ENCODE results near the gene RAB3GAP1. TPM values are rescaled to one million over a fixed set of nuclear protein-coding genes. Genes with fewer than 3 reads are reported as not detected.

Gene RAB3GAP1
- total RNA-seq, 1 experiment from 2014 or later = 38.6 TPM

- CTCF ChIA-PET = interaction anchor here (0.8 kb wide), 1 partner anchor 129 kb away, joined by 5 read pairs; no protein-coding TSS in a partner anchor
- Histone ChIP-seq H3K4me3 (ENCODE audit: low read depth in 2 of 2, low read length in 2 of 2) (no peak overlapping the region), H3K27ac (ENCODE audit: low read length) (no peak overlapping the region), H3K9me3 (ENCODE audit: control insufficient read depth, insufficient read depth, low read depth, low read length) (no peaks in the 10 kb centered on the region), H3K36me3 (ENCODE audit: control insufficient read depth, insufficient read depth, low read length) (no peaks in the 10 kb centered on the region), H3K4me1 (ENCODE audit: control insufficient read depth, insufficient read depth, low read length) (no peaks in the 10 kb centered on the region), H3K27me3 (ENCODE audit: control insufficient read depth, insufficient read depth, low read length) (no peaks in the 10 kb centered on the region)
- TF ChIP-seq POLR2AphosphoS5 (IDR thresholded peaks at IDR 0.05; ENCODE audit: low read depth, low read length) = no peak
- no peak for ATAC-seq
- in situ Hi-C loops (cut with HindIII; ENCODE audit: low pct_unique_long_range_greater_than_20kb, low sequenced_read_pairs) = no loop called here
- DNase-seq (ENCODE audit: low read depth, low spot score) = no peak
- intact Hi-C loops (cut with micrococcal nuclease; ENCODE audit: unreplicated experiment) = no loop called here
- BruUV-seq (replicated peaks) = no TSS peak
- POLR2A ChIA-PET = no interaction called here
Measured at GRCh38 chr2:135183822-135184221, 131.7 kb downstream of the RAB3GAP1 start.

GRCh38 chr2:135186054-135186453, 134.0 kb downstream of the RAB3GAP1 start:
- H3K4me3 ChIP-seq (ENCODE audit: low read depth in 2 of 2, low read length in 2 of 2) = no peak overlapping the region
- H3K27ac ChIP-seq (ENCODE audit: low read length) = no peak overlapping the region
- POLR2A ChIA-PET = interaction anchor here (0.6 kb wide), 1 partner anchor 19 kb away, joined by 4 read pairs; no protein-coding TSS in a partner anchor
- intact Hi-C loops (cut with micrococcal nuclease; ENCODE audit: unreplicated experiment) (no loop called here), in situ Hi-C loops (cut with HindIII; ENCODE audit: low pct_unique_long_range_greater_than_20kb, low sequenced_read_pairs) (no loop called here)
- ATAC-seq (no peak), DNase-seq (ENCODE audit: low read depth, low spot score) (no peak)
- H3K36me3 ChIP-seq (ENCODE audit: control insufficient read depth, insufficient read depth, low read length) = no peaks in the 10 kb centered on the region
- no TSS peak for BruUV-seq (replicated peaks)
- 0 out of 2 replicates have a peak, but pooled peaks cover 3% of the 10 kb centered on the region for H3K9me3 ChIP-seq (ENCODE audit: control insufficient read depth, insufficient read depth, low read depth, low read length)
- H3K27me3 ChIP-seq (ENCODE audit: control insufficient read depth, insufficient read depth, low read length) = no peaks in the 10 kb centered on the region
- no peaks in the 10 kb centered on the region for H3K4me1 ChIP-seq (ENCODE audit: control insufficient read depth, insufficient read depth, low read length)
- no peak for TF ChIP-seq CTCF (IDR thresholded peaks at IDR 0.05)
- TF ChIP-seq TCF7L2 (IDR thresholded peaks at IDR 0.05; ENCODE audit: low read depth, low read length) = no peak
- TF ChIP-seq REST (IDR thresholded peaks at IDR 0.05; ENCODE audit: insufficient read depth in 1 of 2, low read depth in 2 of 2, low read length in 1 of 2) = no peak
- no peak for TF ChIP-seq POLR2AphosphoS5 (IDR thresholded peaks at IDR 0.05; ENCODE audit: low read depth, low read length)
- no peak for TF ChIP-seq SIN3A (IDR thresholded peaks at IDR 0.05; ENCODE audit: borderline replicate concordance, insufficient read depth, low read depth, low read length)
- CTCF ChIA-PET = no interaction called here

- CTCF ChIA-PET = no interaction called here
Measured at GRCh38 chr2:135187270-135187669, 135.2 kb downstream of the RAB3GAP1 start.

More at GRCh38 chr2:135187270-135187669, 135.2 kb downstream of the RAB3GAP1 start:
- no peak for DNase-seq (ENCODE audit: low read depth, low spot score)
- H3K27ac ChIP-seq (ENCODE audit: low read length) = no peak overlapping the region
- in situ Hi-C loops (cut with HindIII; ENCODE audit: low pct_unique_long_range_greater_than_20kb, low sequenced_read_pairs) = no loop called here
- 0 out of 2 replicates have a peak, but pooled peaks cover 3% of the 10 kb centered on the region for H3K9me3 ChIP-seq (ENCODE audit: control insufficient read depth, insufficient read depth, low read depth, low read length)
- TF ChIP-seq TCF7L2 (IDR thresholded peaks at IDR 0.05; ENCODE audit: low read depth, low read length) (no peak), CTCF (IDR thresholded peaks at IDR 0.05) (no peak), SIN3A (IDR thresholded peaks at IDR 0.05; ENCODE audit: borderline replicate concordance, insufficient read depth, low read depth, low read length) (no peak), REST (IDR thresholded peaks at IDR 0.05; ENCODE audit: insufficient read depth in 1 of 2, low read depth in 2 of 2, low read length in 1 of 2) (no peak), POLR2AphosphoS5 (IDR thresholded peaks at IDR 0.05; ENCODE audit: low read depth, low read length) (no peak)
- H3K4me3 ChIP-seq (ENCODE audit: low read depth in 2 of 2, low read length in 2 of 2) = no peak overlapping the region
- H3K36me3 ChIP-seq (ENCODE audit: control insufficient read depth, insufficient read depth, low read length) = no peaks in the 10 kb centered on the region
- intact Hi-C loops (cut with micrococcal nuclease; ENCODE audit: unreplicated experiment) = no loop called here
- no TSS peak for BruUV-seq (replicated peaks)
- no peaks in the 10 kb centered on the region for H3K27me3 ChIP-seq (ENCODE audit: control insufficient read depth, insufficient read depth, low read length)
- POLR2A ChIA-PET = no interaction called here
- H3K4me1 ChIP-seq (ENCODE audit: control insufficient read depth, insufficient read depth, low read length) = no peaks in the 10 kb centered on the region
- ATAC-seq = no peak
